ENCODE measurements around the gene B4GALNT4. TPM values are rescaled to one million over a fixed set of nuclear protein-coding genes. Genes with fewer than 3 reads are reported as not detected.

B4GALNT4 gene
- total and polyA plus RNA-seq, 2 experiments from 2014 or later, result 35.8 to 94.4 TPM

DNA sequence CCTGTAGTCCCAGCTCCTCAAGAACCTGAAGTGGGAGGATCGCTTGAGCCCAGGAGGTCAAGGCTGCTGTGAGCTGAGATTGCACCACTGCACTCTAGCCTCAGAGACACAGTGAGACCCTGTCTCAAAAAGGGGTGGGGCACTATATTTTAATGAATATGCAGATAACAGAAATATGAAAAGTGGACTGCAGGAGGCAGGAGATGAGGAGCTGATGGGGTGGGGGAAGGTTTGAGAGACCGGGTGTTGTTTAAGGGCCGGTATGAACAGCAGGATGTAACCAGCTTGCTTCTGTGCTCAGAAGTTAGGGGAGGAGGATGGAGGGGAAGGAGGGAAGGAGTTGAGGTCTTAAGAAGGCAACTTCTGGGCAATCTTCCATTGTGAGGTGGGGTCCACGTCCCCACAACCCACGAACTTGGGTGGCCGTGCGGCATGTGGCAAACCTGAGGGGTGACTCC lies 1.3 kb upstream of the B4GALNT4 start:
- H3K9me3 ChIP-seq (ENCODE audit: low read depth), result no peaks in the 10 kb centered on the region
- no peak overlapping the region for H3K4me3 ChIP-seq

GRCh38 chr11:368414-369335 lies 624 bp upstream of the B4GALNT4 start:
- Histone ChIP-seq H3K36me3 (peaks cover 3% of the 10 kb centered on the region), H3K27me3 (no peaks in the 10 kb centered on the region), H3K4me3 (peak overlapping the region; percentile 52), H3K4me1 (ENCODE audit: low read depth) (no peaks in the 10 kb centered on the region), H3K27ac (no peak overlapping the region), H3K9me3 (ENCODE audit: low read depth) (no peaks in the 10 kb centered on the region)
- no peak for TF ChIP-seq CTCF (IDR thresholded peaks at IDR 0.05; ENCODE audit: low read depth, low read length)
- DNase-seq (ENCODE audit: low read depth in 1 of 2, low spot score in 1 of 2), result peak; percentile 21 to 70

More for the DNA sequence above, 1.3 kb upstream of the B4GALNT4 start:
- DNase-seq (ENCODE audit: low read depth in 1 of 2, low spot score in 1 of 2), result no peak
- H3K27ac ChIP-seq, result no peak overlapping the region
- H3K4me1 ChIP-seq (ENCODE audit: low read depth), result no peaks in the 10 kb centered on the region
- no peak for TF ChIP-seq CTCF (IDR thresholded peaks at IDR 0.05; ENCODE audit: low read depth, low read length)
- no peaks in the 10 kb centered on the region for H3K36me3 ChIP-seq
- H3K27me3 ChIP-seq, result no peaks in the 10 kb centered on the region

DNA sequence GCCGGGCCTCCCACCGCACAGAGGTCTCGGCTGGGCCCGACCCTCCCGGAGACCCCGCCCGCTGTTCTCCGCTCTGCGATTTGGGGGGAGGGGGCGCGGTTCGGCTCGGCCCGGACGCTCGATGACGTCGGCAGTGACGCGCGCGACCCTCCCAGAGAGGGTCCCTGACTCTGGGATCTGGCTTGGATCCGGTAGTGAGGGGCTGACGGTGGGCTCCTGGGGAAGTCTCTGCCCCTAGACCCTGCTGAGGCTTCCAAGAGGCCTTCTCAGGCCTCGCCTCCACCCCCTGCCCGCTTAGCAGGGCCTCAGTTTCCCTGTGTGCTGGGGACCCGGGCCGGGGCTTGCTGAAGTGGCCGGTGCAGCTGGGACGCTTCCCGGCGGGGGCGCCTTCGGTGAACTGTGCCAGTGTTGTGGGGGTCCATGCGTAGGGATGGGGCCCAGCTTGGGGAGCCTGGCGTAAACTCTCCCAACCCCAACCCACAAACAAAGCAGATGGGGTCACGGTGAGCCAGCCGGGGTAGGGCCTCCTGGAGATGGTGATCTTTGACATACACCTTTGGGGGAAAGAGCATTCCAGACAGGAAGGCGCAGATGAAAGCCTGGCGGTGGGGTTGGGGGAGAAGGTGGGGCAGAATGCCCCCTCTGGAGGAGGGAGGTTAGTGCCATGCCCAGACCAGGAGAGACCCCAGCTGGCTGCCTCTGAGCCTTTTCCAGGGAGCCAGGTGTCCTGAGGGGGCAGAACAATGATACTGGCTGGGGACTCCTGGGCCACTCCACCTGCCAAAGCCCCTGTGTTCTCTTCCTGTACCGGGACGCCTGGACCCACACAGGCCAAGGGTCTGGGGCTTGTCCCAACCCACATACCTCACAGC lies 1.0 kb downstream of the B4GALNT4 start:
- no peaks in the 10 kb centered on the region for H3K9me3 ChIP-seq (ENCODE audit: low read depth)
- peak in 1 of 2 donors; percentile 39 for DNase-seq (ENCODE audit: low read depth in 1 of 2, low spot score in 1 of 2)
- TF ChIP-seq CTCF (IDR thresholded peaks at IDR 0.05; ENCODE audit: low read depth, low read length), result no peak
- peak overlapping the region; percentile 29 for H3K4me3 ChIP-seq
- H3K27me3 ChIP-seq, result no peaks in the 10 kb centered on the region
- H3K4me1 ChIP-seq (ENCODE audit: low read depth), result no peaks in the 10 kb centered on the region
- no peak overlapping the region for H3K27ac ChIP-seq
- H3K36me3 ChIP-seq, result peaks cover 3% of the 10 kb centered on the region

DNA sequence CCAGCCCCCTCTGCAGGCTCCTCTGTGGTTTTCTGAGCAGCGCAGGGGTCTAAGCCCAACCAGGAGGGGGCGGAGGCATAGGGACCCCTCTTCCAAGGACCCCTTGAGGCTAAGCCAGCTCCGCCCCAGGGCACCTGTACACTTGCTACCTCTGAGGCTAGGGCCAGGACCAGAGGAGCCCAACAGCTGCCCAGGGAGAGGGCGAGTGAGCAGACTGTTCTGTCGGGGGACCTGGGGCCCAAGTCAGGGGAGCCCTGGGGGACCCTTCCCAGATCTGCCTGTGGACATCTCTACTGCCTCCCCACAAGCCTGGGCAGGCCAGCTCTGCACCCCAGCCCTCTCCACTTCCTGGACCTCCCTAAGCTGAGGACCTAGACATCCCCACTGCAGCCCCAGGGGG lies 1.8 kb downstream of the B4GALNT4 start:
- Histone ChIP-seq H3K27me3 (no peaks in the 10 kb centered on the region), H3K27ac (no peak overlapping the region), H3K4me3 (no peak overlapping the region), H3K36me3 (peaks cover 3% of the 10 kb centered on the region), H3K4me1 (ENCODE audit: low read depth) (no peaks in the 10 kb centered on the region), H3K9me3 (ENCODE audit: low read depth) (no peaks in the 10 kb centered on the region)
- DNase-seq (ENCODE audit: low read depth in 1 of 2, low spot score in 1 of 2), result no peak
- no peak for TF ChIP-seq CTCF (IDR thresholded peaks at IDR 0.05; ENCODE audit: low read depth, low read length)

GRCh38 chr11:371716-372590 lies 2.7 kb downstream of the B4GALNT4 start:
- H3K4me3 ChIP-seq, result no peak overlapping the region
- no peaks in the 10 kb centered on the region for H3K9me3 ChIP-seq (ENCODE audit: low read depth)
- H3K27me3 ChIP-seq, result no peaks in the 10 kb centered on the region
- no peak for DNase-seq (ENCODE audit: low read depth in 1 of 2, low spot score in 1 of 2)
- no peak overlapping the region for H3K27ac ChIP-seq
- H3K4me1 ChIP-seq (ENCODE audit: low read depth), result no peaks in the 10 kb centered on the region
- H3K36me3 ChIP-seq, result peaks cover 3% of the 10 kb centered on the region
- no peak for TF ChIP-seq CTCF (IDR thresholded peaks at IDR 0.05; ENCODE audit: low read depth, low read length)

All from cardiac muscle cell (in vitro differentiated cells and primary cell).